Measurements from ENCODE around the gene AKAP5. TPM values are rescaled to one million over a fixed set of nuclear protein-coding genes. Genes with fewer than 3 reads are reported as not detected.

The AKAP5 gene
- polyA plus RNA-seq, 1 of the 3 experiments (the other 2 are of a cell fraction): 0.28 TPM

GRCh38 chr14:64459405-64460136 lies 5.7 kb upstream of the AKAP5 start:
- POLR2A ChIA-PET: no interaction called here
- TF ChIP-seq FOXM1 (IDR thresholded peaks at IDR 0.05; ENCODE audit: low read depth) (no peak), GATA2 (CRISPR knock-in tag; IDR thresholded peaks at IDR 0.05) (no peak), TCF12 (IDR thresholded peaks at IDR 0.05) (no peak), TAF1 (IDR thresholded peaks at IDR 0.05; ENCODE audit: borderline replicate concordance, low read depth, low read length) (no peak), EZH2phosphoT487 (IDR thresholded peaks at IDR 0.05; ENCODE audit: borderline replicate concordance, low read depth) (no peak), ELF1 (IDR thresholded peaks at IDR 0.05) (no peak), RCOR1 (IDR thresholded peaks at IDR 0.05; ENCODE audit: low read length) (no peak), IRF3 (IDR thresholded peaks at IDR 0.05; ENCODE audit: low read depth, low read length) (no peak), FOXJ3 (CRISPR knock-in tag; IDR thresholded peaks at IDR 0.05) (no peak), YY1 (IDR thresholded peaks at IDR 0.05; ENCODE audit: low read depth) (no peak), MAX (IDR thresholded peaks at IDR 0.05; ENCODE audit: low read depth) (no peak), RAD21 (IDR thresholded peaks at IDR 0.05; ENCODE audit: low read length) (no peak), MEF2A (IDR thresholded peaks at IDR 0.05; ENCODE audit: borderline replicate concordance, low read depth) (no peak), JUND (IDR thresholded peaks at IDR 0.05) (no peak), SIN3A (IDR thresholded peaks at IDR 0.05; ENCODE audit: borderline replicate concordance, low read depth, low read length) (no peak)
- TF ChIP-seq, protein P1, sequence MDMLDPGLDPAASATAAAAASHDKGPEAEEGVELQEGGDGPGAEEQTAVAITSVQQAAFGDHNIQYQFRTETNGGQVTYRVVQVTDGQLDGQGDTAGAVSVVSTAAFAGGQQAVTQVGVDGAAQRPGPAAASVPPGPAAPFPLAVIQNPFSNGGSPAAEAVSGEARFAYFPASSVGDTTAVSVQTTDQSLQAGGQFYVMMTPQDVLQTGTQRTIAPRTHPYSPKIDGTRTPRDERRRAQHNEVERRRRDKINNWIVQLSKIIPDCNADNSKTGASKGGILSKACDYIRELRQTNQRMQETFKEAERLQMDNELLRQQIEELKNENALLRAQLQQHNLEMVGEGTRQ (IDR thresholded peaks at IDR 0.05; ENCODE audit: borderline replicate concordance, low read depth, low read length): no peak
- TF ChIP-seq, protein P2, sequence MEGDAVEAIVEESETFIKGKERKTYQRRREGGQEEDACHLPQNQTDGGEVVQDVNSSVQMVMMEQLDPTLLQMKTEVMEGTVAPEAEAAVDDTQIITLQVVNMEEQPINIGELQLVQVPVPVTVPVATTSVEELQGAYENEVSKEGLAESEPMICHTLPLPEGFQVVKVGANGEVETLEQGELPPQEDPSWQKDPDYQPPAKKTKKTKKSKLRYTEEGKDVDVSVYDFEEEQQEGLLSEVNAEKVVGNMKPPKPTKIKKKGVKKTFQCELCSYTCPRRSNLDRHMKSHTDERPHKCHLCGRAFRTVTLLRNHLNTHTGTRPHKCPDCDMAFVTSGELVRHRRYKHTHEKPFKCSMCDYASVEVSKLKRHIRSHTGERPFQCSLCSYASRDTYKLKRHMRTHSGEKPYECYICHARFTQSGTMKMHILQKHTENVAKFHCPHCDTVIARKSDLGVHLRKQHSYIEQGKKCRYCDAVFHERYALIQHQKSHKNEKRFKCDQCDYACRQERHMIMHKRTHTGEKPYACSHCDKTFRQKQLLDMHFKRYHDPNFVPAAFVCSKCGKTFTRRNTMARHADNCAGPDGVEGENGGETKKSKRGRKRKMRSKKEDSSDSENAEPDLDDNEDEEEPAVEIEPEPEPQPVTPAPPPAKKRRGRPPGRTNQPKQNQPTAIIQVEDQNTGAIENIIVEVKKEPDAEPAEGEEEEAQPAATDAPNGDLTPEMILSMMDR (IDR thresholded peaks at IDR 0.05): no peak
- no peak overlapping the region for H3K4me3 ChIP-seq (ENCODE audit: low read depth in 2 of 2, low read length in 1 of 2)

More at GRCh38 chr14:64459405-64460136, 5.7 kb upstream of the AKAP5 start:
- Histone ChIP-seq H3K9ac (no peak overlapping the region), H3K36me3 (replicated peaks in 1 of 2; ENCODE audit: control insufficient read depth in 1 of 2, insufficient read depth in 2 of 2, low read length in 1 of 2) (peaks cover 12 to 33% of the 10 kb centered on the region in 2 experiments), H2AFZ (ENCODE audit: low read depth) (no peak overlapping the region), H3F3A (replicated peaks; ENCODE audit: insufficient read depth) (no peaks in the 10 kb centered on the region), H3K79me2 (ENCODE audit: insufficient read depth) (no peaks in the 10 kb centered on the region), H3K9me3 (no peaks in the 10 kb centered on the region), H3K27me3 (ENCODE audit: insufficient read depth) (no peaks in the 10 kb centered on the region), H3K9me2 (no peaks in the 10 kb centered on the region), H3K4me2 (no peak overlapping the region), H3K4me1 (ENCODE audit: control insufficient read depth in 1 of 2, insufficient read depth in 2 of 2, low read depth in 1 of 2, low read length in 1 of 2) (peaks cover 0 to 2% of the 10 kb centered on the region in 2 experiments; a peak in 1 of 4 replicates), H4K20me1 (ENCODE audit: insufficient read depth) (no peaks in the 10 kb centered on the region), H3K27ac (ENCODE audit: low read depth in 2 of 2, low read length in 1 of 2) (no peak overlapping the region)
- CTCF ChIA-PET: interaction anchor here (0.7 to 2.2 kb wide), 5 partner anchors 10 to 115 kb away, joined by 3 to 8 read pairs (median 4); no protein-coding TSS in a partner anchor
- 88% methylated on average over 4 of the region's 4 CpGs for WGBS (ENCODE audit: low lambda C conversion rate)
- no peak for DNase-seq
